ENCODE data around the gene PMIS2.

The PMIS2 gene

GRCh38 chr19:35582760-35583159 is 3.2 kb upstream of the PMIS2 start:
- Histone ChIP-seq H4K20me1 (ENCODE audit: insufficient read depth, low read length) (no peaks in the 10 kb centered on the region), H3K27ac (ENCODE audit: low read depth, low read length, poor library complexity, severe bottlenecking) (no peak overlapping the region), H3K27me3 (ENCODE audit: insufficient read depth, low read length) (peaks cover 5% of the 10 kb centered on the region; the same call in 1 of the 2 replicates), H3F3A (ENCODE audit: insufficient read depth, low read length) (no peaks in the 10 kb centered on the region), H3K79me2 (ENCODE audit: insufficient read depth, low read length) (no peaks in the 10 kb centered on the region), H3K4me2 (ENCODE audit: low read length) (no peak overlapping the region), H3K36me3 (ENCODE audit: insufficient read depth, low read length) (no peaks in the 10 kb centered on the region; the same call in 1 of the 2 replicates), H3K9me2 (ENCODE audit: low read depth, low read length) (no peaks in the 10 kb centered on the region), H3K4me1 (ENCODE audit: insufficient read depth, low read length, severe bottlenecking) (no peaks in the 10 kb centered on the region), H3K9ac (ENCODE audit: low read length) (no peak overlapping the region), H3K9me3 (ENCODE audit: low read length) (no peaks in the 10 kb centered on the region), H2AFZ (ENCODE audit: low read length) (no peak overlapping the region), H3K4me3 (ENCODE audit: low read depth, low read length, poor library complexity, severe bottlenecking) (no peak overlapping the region)
- no peak for TF ChIP-seq EZH2 (IDR thresholded peaks at IDR 0.05; ENCODE audit: borderline replicate concordance, low read length)
- TF ChIP-seq CTCF (IDR thresholded peaks at IDR 0.05; ENCODE audit: low read length), result no peak

GRCh38 chr19:35587321-35587720 is 1.3 kb downstream of the PMIS2 start:
- H3K27me3 ChIP-seq (ENCODE audit: insufficient read depth, low read length), result peaks cover 5% of the 10 kb centered on the region; the same call in 1 of the 2 replicates
- no peak overlapping the region for H3K4me3 ChIP-seq (ENCODE audit: low read depth, low read length, poor library complexity, severe bottlenecking)
- no peaks in the 10 kb centered on the region; the same call in 1 of the 2 replicates for H3K36me3 ChIP-seq (ENCODE audit: insufficient read depth, low read length)
- no peaks in the 10 kb centered on the region for H4K20me1 ChIP-seq (ENCODE audit: insufficient read depth, low read length)
- H3K4me2 ChIP-seq (ENCODE audit: low read length), result no peak overlapping the region
- no peaks in the 10 kb centered on the region for H3F3A ChIP-seq (ENCODE audit: insufficient read depth, low read length)
- no peaks in the 10 kb centered on the region for H3K9me3 ChIP-seq (ENCODE audit: low read length)
- H3K79me2 ChIP-seq (ENCODE audit: insufficient read depth, low read length), result no peaks in the 10 kb centered on the region
- H3K9me2 ChIP-seq (ENCODE audit: low read depth, low read length), result no peaks in the 10 kb centered on the region
- H3K4me1 ChIP-seq (ENCODE audit: insufficient read depth, low read length, severe bottlenecking), result no peaks in the 10 kb centered on the region
- no peak overlapping the region for H3K27ac ChIP-seq (ENCODE audit: low read depth, low read length, poor library complexity, severe bottlenecking)
- no peak overlapping the region for H3K9ac ChIP-seq (ENCODE audit: low read length)
- H2AFZ ChIP-seq (ENCODE audit: low read length), result no peak overlapping the region
- TF ChIP-seq EZH2 (IDR thresholded peaks at IDR 0.05; ENCODE audit: borderline replicate concordance, low read length) (no peak), CTCF (IDR thresholded peaks at IDR 0.05; ENCODE audit: low read length) (no peak)

GRCh38 chr19:35590875-35591274 is 4.9 kb downstream of the PMIS2 start:
- Histone ChIP-seq H3K9ac (ENCODE audit: low read length) (no peak overlapping the region), H3K4me2 (ENCODE audit: low read length) (no peak overlapping the region), H3K27me3 (ENCODE audit: insufficient read depth, low read length) (peaks cover 4% of the 10 kb centered on the region; the same call in 1 of the 2 replicates), H3K9me2 (ENCODE audit: low read depth, low read length) (no peaks in the 10 kb centered on the region), H3K27ac (ENCODE audit: low read depth, low read length, poor library complexity, severe bottlenecking) (no peak overlapping the region), H3F3A (ENCODE audit: insufficient read depth, low read length) (no peaks in the 10 kb centered on the region), H3K79me2 (ENCODE audit: insufficient read depth, low read length) (no peaks in the 10 kb centered on the region), H3K4me3 (ENCODE audit: low read depth, low read length, poor library complexity, severe bottlenecking) (no peak overlapping the region), H4K20me1 (ENCODE audit: insufficient read depth, low read length) (no peaks in the 10 kb centered on the region), H2AFZ (ENCODE audit: low read length) (no peak overlapping the region), H3K4me1 (ENCODE audit: insufficient read depth, low read length, severe bottlenecking) (no peaks in the 10 kb centered on the region), H3K36me3 (ENCODE audit: insufficient read depth, low read length) (no peaks in the 10 kb centered on the region; the same call in 1 of the 2 replicates), H3K9me3 (ENCODE audit: low read length) (no peaks in the 10 kb centered on the region)
- TF ChIP-seq CTCF (IDR thresholded peaks at IDR 0.05; ENCODE audit: low read length), result no peak
- TF ChIP-seq EZH2 (IDR thresholded peaks at IDR 0.05; ENCODE audit: borderline replicate concordance, low read length), result no peak

Measured in OCI-LY1 (cell line).